Measurements from ENCODE around the gene ADK.

The ADK gene

DNA sequence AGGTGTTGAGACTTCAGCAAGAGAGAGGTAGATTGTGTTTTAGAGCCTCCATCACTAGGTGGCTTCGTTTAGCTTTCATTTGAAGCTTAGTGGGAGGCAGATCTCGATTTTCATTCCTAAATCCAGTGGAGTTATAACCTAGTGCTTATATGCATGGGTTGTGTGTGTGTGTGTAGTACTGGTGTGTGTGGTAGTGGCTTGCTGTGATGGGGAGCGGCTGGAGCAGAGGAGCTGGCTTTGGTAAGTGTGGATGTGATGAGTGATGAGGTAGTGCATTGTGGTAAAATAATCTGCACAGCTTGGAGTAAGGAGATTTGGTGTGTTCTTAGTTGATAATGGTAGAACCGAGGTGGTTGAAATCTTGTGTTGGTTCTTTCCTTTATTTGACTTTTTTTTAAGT, 43.6 kb upstream of the ADK start:
- Histone ChIP-seq H3K27me3 (ENCODE audit: low read depth, low read length) (no peaks in the 10 kb centered on the region), H3K36me3 (replicated peaks; ENCODE audit: low read depth, low read length) (peaks cover 12% of the 10 kb centered on the region), H3K4me1 (ENCODE audit: low read length) (no peaks in the 10 kb centered on the region), H3K9me3 (ENCODE audit: insufficient read depth, low read length) (no peaks in the 10 kb centered on the region), H3K9ac (ENCODE audit: low read length) (no peak overlapping the region), H2AFZ (ENCODE audit: low read depth, low read length) (no peak overlapping the region), H3K4me2 (ENCODE audit: low read length) (no peak overlapping the region), H3K79me2 (ENCODE audit: low read length) (no peaks in the 10 kb centered on the region), H4K20me1 (ENCODE audit: insufficient read depth, low read length) (no peaks in the 10 kb centered on the region), H3K4me3 (ENCODE audit: low read length) (no peak overlapping the region), H3K27ac (ENCODE audit: low read length) (no peak overlapping the region)
- no peak for TF ChIP-seq EZH2phosphoT487 (IDR thresholded peaks at IDR 0.05; ENCODE audit: low read depth)
- TF ChIP-seq, protein P1, sequence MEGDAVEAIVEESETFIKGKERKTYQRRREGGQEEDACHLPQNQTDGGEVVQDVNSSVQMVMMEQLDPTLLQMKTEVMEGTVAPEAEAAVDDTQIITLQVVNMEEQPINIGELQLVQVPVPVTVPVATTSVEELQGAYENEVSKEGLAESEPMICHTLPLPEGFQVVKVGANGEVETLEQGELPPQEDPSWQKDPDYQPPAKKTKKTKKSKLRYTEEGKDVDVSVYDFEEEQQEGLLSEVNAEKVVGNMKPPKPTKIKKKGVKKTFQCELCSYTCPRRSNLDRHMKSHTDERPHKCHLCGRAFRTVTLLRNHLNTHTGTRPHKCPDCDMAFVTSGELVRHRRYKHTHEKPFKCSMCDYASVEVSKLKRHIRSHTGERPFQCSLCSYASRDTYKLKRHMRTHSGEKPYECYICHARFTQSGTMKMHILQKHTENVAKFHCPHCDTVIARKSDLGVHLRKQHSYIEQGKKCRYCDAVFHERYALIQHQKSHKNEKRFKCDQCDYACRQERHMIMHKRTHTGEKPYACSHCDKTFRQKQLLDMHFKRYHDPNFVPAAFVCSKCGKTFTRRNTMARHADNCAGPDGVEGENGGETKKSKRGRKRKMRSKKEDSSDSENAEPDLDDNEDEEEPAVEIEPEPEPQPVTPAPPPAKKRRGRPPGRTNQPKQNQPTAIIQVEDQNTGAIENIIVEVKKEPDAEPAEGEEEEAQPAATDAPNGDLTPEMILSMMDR (IDR thresholded peaks at IDR 0.05; ENCODE audit: low read depth, low read length) = no peak

DNA sequence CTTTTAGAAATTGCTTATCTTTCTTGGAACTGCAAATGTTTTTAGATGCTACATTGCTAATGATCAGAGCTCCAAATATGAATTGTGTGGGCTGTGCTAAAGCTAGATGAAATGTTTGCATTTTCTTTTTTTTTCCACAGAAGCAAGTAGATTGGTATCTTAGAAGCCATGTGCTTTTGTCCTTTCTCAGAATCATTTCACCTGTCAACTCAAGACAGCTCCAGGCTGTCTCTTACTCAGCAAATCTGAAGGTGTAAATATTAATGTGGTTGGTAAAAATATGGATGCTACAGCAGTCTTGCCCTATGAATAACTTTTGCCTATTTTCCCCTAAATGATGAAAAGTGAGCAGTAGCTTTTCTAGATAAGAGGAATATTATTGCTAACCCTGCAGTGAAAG, 41.6 kb upstream of the ADK start:
- Histone ChIP-seq H3K4me2 (ENCODE audit: low read length) (no peak overlapping the region), H3K27ac (ENCODE audit: low read length) (no peak overlapping the region), H3K79me2 (ENCODE audit: low read length) (no peaks in the 10 kb centered on the region), H3K27me3 (ENCODE audit: low read depth, low read length) (no peaks in the 10 kb centered on the region), H4K20me1 (ENCODE audit: insufficient read depth, low read length) (no peaks in the 10 kb centered on the region), H3K4me3 (ENCODE audit: low read length) (no peak overlapping the region), H2AFZ (ENCODE audit: low read depth, low read length) (no peak overlapping the region), H3K4me1 (ENCODE audit: low read length) (no peaks in the 10 kb centered on the region), H3K9ac (ENCODE audit: low read length) (no peak overlapping the region), H3K9me3 (ENCODE audit: insufficient read depth, low read length) (no peaks in the 10 kb centered on the region), H3K36me3 (replicated peaks; ENCODE audit: low read depth, low read length) (peaks cover 14% of the 10 kb centered on the region)
- TF ChIP-seq EZH2phosphoT487 (IDR thresholded peaks at IDR 0.05; ENCODE audit: low read depth) = no peak
- TF ChIP-seq, protein P1 (IDR thresholded peaks at IDR 0.05; ENCODE audit: low read depth, low read length) = no peak

DNA sequence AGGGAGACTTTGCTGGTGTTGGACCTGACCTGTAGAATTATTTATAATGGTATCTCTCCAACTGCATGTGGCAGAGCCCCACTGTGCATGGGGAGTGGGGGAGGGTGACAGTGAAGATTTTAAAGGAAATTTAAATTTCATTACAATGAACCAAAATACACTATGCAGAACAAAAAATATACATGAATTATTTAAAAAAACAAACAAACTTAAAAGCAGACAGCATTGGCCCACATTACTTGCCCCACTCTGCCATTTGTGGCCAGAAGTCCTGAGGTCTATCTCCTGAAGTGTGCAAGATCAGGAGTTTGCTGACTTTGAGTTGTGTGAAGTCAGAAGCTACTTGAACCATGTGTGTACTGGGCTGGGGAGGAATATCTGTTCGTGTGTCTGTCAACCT, 40.9 kb upstream of the ADK start:
- no peak overlapping the region for H3K4me2 ChIP-seq (ENCODE audit: low read length)
- H3K79me2 ChIP-seq (ENCODE audit: low read length) = no peaks in the 10 kb centered on the region
- H3K4me1 ChIP-seq (ENCODE audit: low read length) = no peaks in the 10 kb centered on the region
- H3K4me3 ChIP-seq (ENCODE audit: low read length) = no peak overlapping the region
- TF ChIP-seq, protein P1 (IDR thresholded peaks at IDR 0.05; ENCODE audit: low read depth, low read length) = no peak
- no peak for TF ChIP-seq EZH2phosphoT487 (IDR thresholded peaks at IDR 0.05; ENCODE audit: low read depth)
- H3K27ac ChIP-seq (ENCODE audit: low read length) = no peak overlapping the region
- H3K9ac ChIP-seq (ENCODE audit: low read length) = no peak overlapping the region
- no peak overlapping the region for H2AFZ ChIP-seq (ENCODE audit: low read depth, low read length)
- no peaks in the 10 kb centered on the region for H4K20me1 ChIP-seq (ENCODE audit: insufficient read depth, low read length)
- peaks cover 17% of the 10 kb centered on the region for H3K36me3 ChIP-seq (replicated peaks; ENCODE audit: low read depth, low read length)
- no peaks in the 10 kb centered on the region for H3K27me3 ChIP-seq (ENCODE audit: low read depth, low read length)
- H3K9me3 ChIP-seq (ENCODE audit: insufficient read depth, low read length) = no peaks in the 10 kb centered on the region

DNA sequence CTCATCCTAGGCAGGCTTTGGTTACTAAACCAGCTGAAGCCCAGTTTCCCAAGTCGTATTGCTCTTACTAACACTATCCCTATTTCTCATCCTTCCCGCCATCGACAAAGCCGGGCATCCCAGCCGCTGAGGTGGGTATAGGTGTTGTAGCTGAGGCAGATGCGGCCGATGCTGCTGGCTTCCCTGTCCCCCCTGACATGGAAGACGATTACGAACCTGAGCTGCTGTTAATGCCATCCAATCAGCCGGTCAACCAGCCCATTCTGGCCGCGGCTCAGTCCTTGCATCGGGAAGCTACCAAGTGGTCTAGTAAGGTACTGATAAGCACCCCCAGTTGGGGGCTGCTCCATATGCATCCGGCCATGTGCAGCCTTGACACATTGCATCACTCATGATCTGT, 39.2 kb upstream of the ADK start:
- H4K20me1 ChIP-seq (ENCODE audit: insufficient read depth, low read length) = no peaks in the 10 kb centered on the region
- H3K4me2 ChIP-seq (ENCODE audit: low read length) = no peak overlapping the region
- peaks cover 17% of the 10 kb centered on the region for H3K36me3 ChIP-seq (replicated peaks; ENCODE audit: low read depth, low read length)

More for the DNA sequence above, 39.2 kb upstream of the ADK start:
- Histone ChIP-seq H3K27ac (ENCODE audit: low read length) (no peak overlapping the region), H3K4me3 (ENCODE audit: low read length) (no peak overlapping the region), H3K9me3 (ENCODE audit: insufficient read depth, low read length) (no peaks in the 10 kb centered on the region), H2AFZ (ENCODE audit: low read depth, low read length) (no peak overlapping the region), H3K27me3 (ENCODE audit: low read depth, low read length) (no peaks in the 10 kb centered on the region), H3K79me2 (ENCODE audit: low read length) (no peaks in the 10 kb centered on the region), H3K9ac (ENCODE audit: low read length) (no peak overlapping the region), H3K4me1 (ENCODE audit: low read length) (no peaks in the 10 kb centered on the region)
- TF ChIP-seq, protein P1 (IDR thresholded peaks at IDR 0.05; ENCODE audit: low read depth, low read length) = no peak
- no peak for TF ChIP-seq EZH2phosphoT487 (IDR thresholded peaks at IDR 0.05; ENCODE audit: low read depth)

Measured in OCI-LY3 (cell line).